K562 (cell line): ENCODE data around the gene OR5AU1. TPM values are rescaled to one million over a fixed set of nuclear protein-coding genes. Genes with fewer than 3 reads are reported as not detected.
A peak's percentile ranks its signal among the peaks of the same experiment; 100 is the strongest.

Experiments
- ATAC-seq: fragments of 200-7000 bp; cut with Tn5 transposase; 3 replicates; pipeline ENCODE4 v1.9.1; 2020; ENCODE audit warnings: moderate library complexity
- BruUV-seq: library from RNA; stranded (reverse); fragments of 400-500 nt; replicated peaks from 2 replicates; lab custom pipeline; 2021; lab: Mats Ljungman, UMichigan
- CTCF ChIA-PET: fragments of 300-600 bp; formaldehyde crosslinking; extraction: SDS; loops from one replicate; lab custom pipeline; 2021; ENCODE audit warnings: low intra/inter-chr PET ratio; lab: Yijun Ruan, JAX
- POLR2A ChIA-PET: fragments of 300-600, 350-650 bp; sonication (Branson Sonifier 250); formaldehyde crosslinking; extraction: SDS; loops from one replicate; lab custom pipeline; 2021; ENCODE audit warnings: antibody characterized with exemption, inconsistent platforms; lab: Yijun Ruan, JAX
- DNase-seq, 4 experiments: peaks; one replicate each; pipeline versions ENCODE4 v3.0.0 to v3.0.0-alpha.2; 2011 to 2018; ENCODE audit warnings: low spot score in 3 of 4, mixed read lengths in 3 of 4; ENCODE audit errors: extremely low read depth in 1 of 4
- FAIRE-seq: peaks from 2 replicates; lab custom pipeline; 2011; peaks lifted over from hg19 to GRCh38; lab: Jason Lieb, UNC
- H2AFZ ChIP-seq: 2 replicates; pipeline ENCODE4 v1.6.0; 2011; ENCODE audit warnings: low read depth, low read length, control low read depth, inconsistent platforms
- H3K27ac ChIP-seq: fragments of 200-600 bp; 3 replicates; pipeline ENCODE4 v1.8.0; 2011; ENCODE audit warnings: low read depth, mild to moderate bottlenecking, control low read depth, inconsistent platforms, low read length, moderate library complexity, mixed read lengths; ENCODE audit errors: extremely low read depth
- H3K27me3 ChIP-seq, 2 experiments: fragments of 300-600 bp in 1 of 2; 2 replicates in 1 of 2; 3 replicates in 1 of 2; pipeline versions ENCODE4 v1.6.0 to v1.8.0; 2011; ENCODE audit warnings: inconsistent platforms in 2 of 2, low read length in 2 of 2, mild to moderate bottlenecking in 1 of 2, mixed read lengths in 1 of 2, moderate library complexity in 1 of 2; ENCODE audit not compliant: control insufficient read depth in 2 of 2, insufficient read depth in 2 of 2
- H3K36me3 ChIP-seq: fragments of 300-600 bp; 3 replicates; pipeline ENCODE4 v1.8.0; 2011; ENCODE audit warnings: mild to moderate bottlenecking, low read length, inconsistent platforms; ENCODE audit not compliant: control insufficient read depth, insufficient read depth
- H3K4me1 ChIP-seq, 2 experiments: fragments of 200-600 bp in 1 of 2; replicated peaks in 1 of 2; 2 replicates in 1 of 2; 3 replicates in 1 of 2; pipeline versions ENCODE4 v1.5.1 to v1.8.0; 2011; ENCODE audit warnings: inconsistent platforms in 2 of 2, low read length in 2 of 2, mild to moderate bottlenecking in 1 of 2, mixed read lengths in 1 of 2, moderate library complexity in 1 of 2; ENCODE audit not compliant: control insufficient read depth in 2 of 2, insufficient read depth in 2 of 2
- H3K4me2 ChIP-seq: 2 replicates; pipeline ENCODE4 v1.6.1; 2011; ENCODE audit warnings: low read length, control low read depth, inconsistent platforms, mixed read lengths; ENCODE audit not compliant: insufficient read depth
- H3K4me3 ChIP-seq: fragments of 200-600 bp; sonication (generic), shearing (Covaris generic); 2 replicates; pipeline ENCODE4 v1.5.1; 2016; ENCODE audit warnings: control low read depth, inconsistent platforms
- H3K79me2 ChIP-seq: fragments of 200-600 bp; 3 replicates; pipeline ENCODE4 v1.8.0; 2011; ENCODE audit warnings: low read length, inconsistent platforms; ENCODE audit not compliant: control insufficient read depth, insufficient read depth
- H3K9ac ChIP-seq, 2 experiments: 2 replicates each; pipeline versions ENCODE4 v1.6.0 to v1.6.1; 2011; ENCODE audit warnings: low read depth in 2 of 2, low read length in 2 of 2, control low read depth in 1 of 2, inconsistent platforms in 1 of 2, mild to moderate bottlenecking in 1 of 2, mixed read lengths in 1 of 2; ENCODE audit not compliant: insufficient read depth in 1 of 2
- H3K9me1 ChIP-seq: one replicate; pipeline ENCODE4 v1.6.0; 2011; ENCODE audit warnings: inconsistent platforms, mild to moderate bottlenecking, low read length, moderate library complexity; ENCODE audit not compliant: control insufficient read depth, insufficient read depth
- H3K9me3 ChIP-seq: replicated peaks from 2 replicates; pipeline ENCODE4 v1.5.1; 2011; ENCODE audit warnings: low read depth, low read length, inconsistent platforms; ENCODE audit not compliant: control insufficient read depth, insufficient read depth
- H4K20me1 ChIP-seq: replicated peaks from 2 replicates; pipeline ENCODE4 v1.6.1; 2011; ENCODE audit warnings: low read length, inconsistent platforms, mixed read lengths; ENCODE audit not compliant: control insufficient read depth, insufficient read depth
- CREM ChIP-seq: IDR thresholded peaks from 2 replicates; pipeline ENCODE4 v1.6.1; 2014; ENCODE audit warnings: antibody characterized with exemption, low read depth
- HOXB6 ChIP-seq: fragments of 250-450 bp; sonication (Bioruptor Pico); IDR thresholded peaks from 2 replicates; pipeline ENCODE4 v1.5.1; 2022; ENCODE audit warnings: mild to moderate bottlenecking, borderline replicate concordance
- NFATC3 ChIP-seq: fragments of 450-650 bp; IDR thresholded peaks from 2 replicates; pipeline ENCODE4 v1.6.1; 2017; ENCODE audit warnings: mild to moderate bottlenecking
- SMAD4 ChIP-seq: fragments of 250-450 bp; sonication (Bioruptor Pico); conservative IDR thresholded peaks from 2 replicates; pipeline ENCODE4 v1.8.0; 2021; ENCODE audit warnings: inconsistent platforms, mild to moderate bottlenecking, moderate library complexity
- TEAD1 ChIP-seq, 2 experiments: fragments of 450-650 bp in 1 of 2; sonication (generic) in 1 of 2; formaldehyde crosslinking; IDR thresholded peaks; 2 replicates each; pipeline versions ENCODE4 v1.4.0 to v1.8.0; 2020 to 2022; ENCODE audit warnings: mild to moderate bottlenecking in 2 of 2, missing genetic modification reagents in 1 of 2
- ZBTB7A ChIP-seq: IDR thresholded peaks from 2 replicates; pipeline ENCODE4 v1.6.1; 2011; ENCODE audit warnings: low read depth, mild to moderate bottlenecking, low read length, moderate library complexity, borderline replicate concordance; ENCODE audit not compliant: control insufficient read depth
- WGBS: fragments of 100-300 bp; shearing (Covaris generic); methylation state at CpG from one replicate; pipeline ENCODE4 v1.1.6; 2016; ENCODE audit warnings: low coverage, mixed read lengths; ENCODE audit not compliant: insufficient coverage; ENCODE audit errors: missing lambda C conversion rate; 5-methylcytosine and 5-hydroxymethylcytosine counted together
- in situ Hi-C: fragments of 300-500 bp; cut with MboI; formaldehyde crosslinking; loops from 4 replicates; pipeline ENCODE4 v1.15.0; 2018; ENCODE audit warnings: inconsistent platforms, mixed read lengths
- intact Hi-C: fragments of 100-400 bp; cut with micrococcal nuclease; formaldehyde crosslinking; loops from 2 replicates; pipeline ENCODE4 v1.14.2; 2022
- polyA plus RNA-seq, 8 experiments: library from polyadenylated mRNA; depleted of rRNA in 4 of 8; stranded (reverse) in 5 of 8; unstranded in 3 of 8; fragments of >200 nt; fragmentation: Nextera tagmentation in 2 of 8; fragmentation: Illumina TruSeq in 1 of 8; extraction: Ambion mirVana in 2 of 8; extraction: Trizol in 1 of 8; gene quantifications; 2 replicates each; pipeline versions ENCODE4 v1.2.1 to v1.2.3, GENCODE V29; 2011 to 2014; ENCODE audit warnings: inconsistent platforms in 1 of 8, missing spikeins in 1 of 8
- small RNA-seq: library from RNA; depleted of rRNA; stranded (forward); fragments of <200 nt; gene quantifications from one replicate; pipeline ENCODE3, GENCODE V24; 2014
- total RNA-seq, 7 experiments: library from RNA; depleted of rRNA in 6 of 7; stranded (reverse); fragments of >200 nt in 6 of 7; fragmentation: Illumina TruSeq in 2 of 7; extraction: Trizol in 2 of 7; gene quantifications; 2 replicates each; pipeline versions ENCODE4 v1.2.1 to v1.2.3, GENCODE V29; 2011 to 2021; ENCODE audit warnings: low replicate concordance in 1 of 7

OR5AU1 gene
- total and polyA plus RNA-seq, 9 of the 15 experiments (the other 6 are each of a cell fraction or from before 2014, with no cell fraction given): not detected

GRCh38 chr14:21105095-21105494 is 50.8 kb downstream of the OR5AU1 start:
- no peak for DNase-seq
- 86% methylated on average over 6 of the region's 8 CpGs for WGBS
- intact Hi-C loops (no loop called here), in situ Hi-C loops (no loop called here)
- peak overlapping the region; percentile 16; the same call in 1 of the 2 replicates for H2AFZ ChIP-seq
- BruUV-seq: no TSS peak
- H3K27me3 ChIP-seq: no peaks in the 10 kb centered on the region
- H3K36me3 ChIP-seq: no peaks in the 10 kb centered on the region
- no peak overlapping the region for H3K4me3 ChIP-seq
- peak overlapping the region; percentile 96 for H3K27ac ChIP-seq
- FAIRE-seq: no peak
- TF ChIP-seq HOXB6 (CRISPR knock-in tag): no peak
- TF ChIP-seq SMAD4: no peak
- no peak for TF ChIP-seq TEAD1 (CRISPR knock-in tag; IDR thresholded peaks at IDR 0.05)
- TF ChIP-seq CREM: no peak
- TF ChIP-seq ZBTB7A: no peak
- TF ChIP-seq NFATC3: no peak
- H4K20me1 ChIP-seq: no peaks in the 10 kb centered on the region
- H3K9me1 ChIP-seq: no peaks in the 10 kb centered on the region
- H3K4me1 ChIP-seq: peaks cover 46 to 58% of the 10 kb centered on the region in 2 experiments
- H3K9me3 ChIP-seq: no peaks in the 10 kb centered on the region
- peak overlapping the region in 1 of 2 experiments; percentile 92; a peak in 1 of 4 replicates for H3K9ac ChIP-seq
- H3K4me2 ChIP-seq: peak overlapping the region; percentile 87
- ChIA-PET POLR2A (interaction anchor here (0.7 to 1.3 kb wide), 6 partner anchors 14 to 210 kb away, joined by 3 to 8 read pairs (median 3); no protein-coding TSS in a partner anchor), CTCF (interaction anchor here (0.6 to 5.3 kb wide), 4 partner anchors 13 to 91 kb away, joined by 3 to 54 read pairs (median 8); partner anchors contain the start of gene ARHGEF40)
- 0 out of 3 replicates have a peak, but pooled peaks cover 6% of the 10 kb centered on the region for H3K79me2 ChIP-seq
- ATAC-seq: no peak

Small RNA genes within 50 kb of the gene (small RNA-seq; reads per million reads assigned to genes)
- not detected for gene RNU6-252P

Other genes with a start within 250 kb of the OR5AU1 start
Only the 7 nearest of the 14 such genes appear.
- not detected in 2 replicates for gene RNASE13, start 121.3 kb downstream of the OR5AU1 start, total RNA-seq (2014; rRNA removed)
- gene RNASE13, start 121.3 kb downstream of the OR5AU1 start, total RNA-seq (2014; rRNA removed; fragmentation: Illumina TruSeq; extraction: Trizol): not detected in 2 replicates
- not detected in 2 replicates for gene RNASE13, start 121.3 kb downstream of the OR5AU1 start, total RNA-seq (2015; rRNA removed; fragmentation: Illumina TruSeq; extraction: Trizol)
- gene RNASE13, start 121.3 kb downstream of the OR5AU1 start, total RNA-seq (2021): not detected in 2 replicates
- not detected in 2 replicates for gene RNASE13, start 121.3 kb downstream of the OR5AU1 start, polyA plus RNA-seq (2011; rRNA removed)
- not detected in 2 replicates for gene RNASE13, start 121.3 kb downstream of the OR5AU1 start, polyA plus RNA-seq (2014; fragmentation: Illumina TruSeq; extraction: Trizol)
- not detected for gene RNASE13, start 121.3 kb downstream of the OR5AU1 start, polyA plus RNA-seq (2014; fragmentation: Nextera tagmentation; extraction: Ambion mirVana)
- not detected in 2 replicates for gene RNASE13, start 121.3 kb downstream of the OR5AU1 start, polyA plus RNA-seq (2014; rRNA removed)
- not detected in 2 replicates for gene RNASE7, start 113.7 kb downstream of the OR5AU1 start, total RNA-seq (2014; rRNA removed)
- gene RNASE7, start 113.7 kb downstream of the OR5AU1 start, total RNA-seq (2014; rRNA removed; fragmentation: Illumina TruSeq; extraction: Trizol): not detected in 2 replicates
- gene RNASE7, start 113.7 kb downstream of the OR5AU1 start, total RNA-seq (2015; rRNA removed; fragmentation: Illumina TruSeq; extraction: Trizol): not detected in 2 replicates
- not detected in 2 replicates for gene RNASE7, start 113.7 kb downstream of the OR5AU1 start, total RNA-seq (2021)
- gene RNASE7, start 113.7 kb downstream of the OR5AU1 start, polyA plus RNA-seq (2011; rRNA removed): not detected in 2 replicates
- not detected in 2 replicates for gene RNASE7, start 113.7 kb downstream of the OR5AU1 start, polyA plus RNA-seq (2014; fragmentation: Illumina TruSeq; extraction: Trizol)
- gene RNASE7, start 113.7 kb downstream of the OR5AU1 start, polyA plus RNA-seq (2014; fragmentation: Nextera tagmentation; extraction: Ambion mirVana): not detected
- gene RNASE7, start 113.7 kb downstream of the OR5AU1 start, polyA plus RNA-seq (2014; rRNA removed): not detected in 2 replicates
- gene RNASE8, start 98.2 kb downstream of the OR5AU1 start, total RNA-seq (2014; rRNA removed): not detected in 2 replicates
- gene RNASE8, start 98.2 kb downstream of the OR5AU1 start, total RNA-seq (2014; rRNA removed; fragmentation: Illumina TruSeq; extraction: Trizol): not detected in 2 replicates
- gene RNASE8, start 98.2 kb downstream of the OR5AU1 start, total RNA-seq (2015; rRNA removed; fragmentation: Illumina TruSeq; extraction: Trizol): not detected in 2 replicates
- not detected in 2 replicates for gene RNASE8, start 98.2 kb downstream of the OR5AU1 start, total RNA-seq (2021)
- gene RNASE8, start 98.2 kb downstream of the OR5AU1 start, polyA plus RNA-seq (2011; rRNA removed): not detected in 2 replicates
- gene RNASE8, start 98.2 kb downstream of the OR5AU1 start, polyA plus RNA-seq (2014; fragmentation: Illumina TruSeq; extraction: Trizol): not detected in 2 replicates
- gene RNASE8, start 98.2 kb downstream of the OR5AU1 start, polyA plus RNA-seq (2014; fragmentation: Nextera tagmentation; extraction: Ambion mirVana): not detected
- gene RNASE8, start 98.2 kb downstream of the OR5AU1 start, polyA plus RNA-seq (2014; rRNA removed): not detected in 2 replicates
- gene ARHGEF40, start 85.8 kb downstream of the OR5AU1 start, total RNA-seq (2014; rRNA removed): 3.9 and 4.0 TPM in 2 replicates
- 2.3 and 2.9 TPM in 2 replicates for gene ARHGEF40, start 85.8 kb downstream of the OR5AU1 start, total RNA-seq (2014; rRNA removed; fragmentation: Illumina TruSeq; extraction: Trizol)
- 3.3 and 3.7 TPM in 2 replicates for gene ARHGEF40, start 85.8 kb downstream of the OR5AU1 start, total RNA-seq (2015; rRNA removed; fragmentation: Illumina TruSeq; extraction: Trizol)
- gene ARHGEF40, start 85.8 kb downstream of the OR5AU1 start, total RNA-seq (2021): 4.6 and 6.3 TPM in 2 replicates
- 3.8 and 4.0 TPM in 2 replicates for gene ARHGEF40, start 85.8 kb downstream of the OR5AU1 start, polyA plus RNA-seq (2011; rRNA removed)
- gene ARHGEF40, start 85.8 kb downstream of the OR5AU1 start, polyA plus RNA-seq (2014; fragmentation: Illumina TruSeq; extraction: Trizol): 4.6 and 5.0 TPM in 2 replicates
- gene ARHGEF40, start 85.8 kb downstream of the OR5AU1 start, polyA plus RNA-seq (2014; fragmentation: Nextera tagmentation; extraction: Ambion mirVana): under 1 TPM; 0.42 to 0.55 TPM
- 4.6 and 4.7 TPM in 2 replicates for gene ARHGEF40, start 85.8 kb downstream of the OR5AU1 start, polyA plus RNA-seq (2014; rRNA removed)
- 3.7 and 6.4 TPM in 2 replicates for gene ZNF219, start 57.4 kb downstream of the OR5AU1 start, total RNA-seq (2014; rRNA removed)
- 2.2 and 2.6 TPM in 2 replicates for gene ZNF219, start 57.4 kb downstream of the OR5AU1 start, total RNA-seq (2014; rRNA removed; fragmentation: Illumina TruSeq; extraction: Trizol)
- gene ZNF219, start 57.4 kb downstream of the OR5AU1 start, total RNA-seq (2015; rRNA removed; fragmentation: Illumina TruSeq; extraction: Trizol): 4.1 and 4.3 TPM in 2 replicates
- 9.3 and 10.6 TPM in 2 replicates for gene ZNF219, start 57.4 kb downstream of the OR5AU1 start, total RNA-seq (2021)
- 1.9 and 2.8 TPM in 2 replicates for gene ZNF219, start 57.4 kb downstream of the OR5AU1 start, polyA plus RNA-seq (2011; rRNA removed)
- 2.6 and 3.1 TPM in 2 replicates for gene ZNF219, start 57.4 kb downstream of the OR5AU1 start, polyA plus RNA-seq (2014; fragmentation: Illumina TruSeq; extraction: Trizol)
- under 1 TPM; 0.29 to 0.53 TPM for gene ZNF219, start 57.4 kb downstream of the OR5AU1 start, polyA plus RNA-seq (2014; fragmentation: Nextera tagmentation; extraction: Ambion mirVana)
- 7.7 and 7.8 TPM in 2 replicates for gene ZNF219, start 57.4 kb downstream of the OR5AU1 start, polyA plus RNA-seq (2014; rRNA removed)
- 0.24 and 0.27 TPM in 2 replicates for gene TMEM253, start 55.0 kb downstream of the OR5AU1 start, total RNA-seq (2014; rRNA removed)
- 0.11 and 0.13 TPM in 2 replicates for gene TMEM253, start 55.0 kb downstream of the OR5AU1 start, total RNA-seq (2014; rRNA removed; fragmentation: Illumina TruSeq; extraction: Trizol)
- gene TMEM253, start 55.0 kb downstream of the OR5AU1 start, total RNA-seq (2015; rRNA removed; fragmentation: Illumina TruSeq; extraction: Trizol): not detected in 2 replicates
- 0.18 and 0.20 TPM in 2 replicates for gene TMEM253, start 55.0 kb downstream of the OR5AU1 start, total RNA-seq (2021)
- 0.07 TPM in 1 of 2 replicates, not detected in the other for gene TMEM253, start 55.0 kb downstream of the OR5AU1 start, polyA plus RNA-seq (2011; rRNA removed)
- gene TMEM253, start 55.0 kb downstream of the OR5AU1 start, polyA plus RNA-seq (2014; fragmentation: Illumina TruSeq; extraction: Trizol): 0.21 and 0.45 TPM in 2 replicates
- under 1 TPM; 0.25 to 0.61 TPM for gene TMEM253, start 55.0 kb downstream of the OR5AU1 start, polyA plus RNA-seq (2014; fragmentation: Nextera tagmentation; extraction: Ambion mirVana)
- gene TMEM253, start 55.0 kb downstream of the OR5AU1 start, polyA plus RNA-seq (2014; rRNA removed): 0.23 TPM in 1 of 2 replicates, not detected in the other
- gene HNRNPC, start 113.4 kb upstream of the OR5AU1 start, total RNA-seq (2014; rRNA removed): 957 and 1,143 TPM in 2 replicates
- 1,233 and 1,451 TPM in 2 replicates for gene HNRNPC, start 113.4 kb upstream of the OR5AU1 start, total RNA-seq (2014; rRNA removed; fragmentation: Illumina TruSeq; extraction: Trizol)
- 1,173 and 1,191 TPM in 2 replicates for gene HNRNPC, start 113.4 kb upstream of the OR5AU1 start, total RNA-seq (2015; rRNA removed; fragmentation: Illumina TruSeq; extraction: Trizol)
- gene HNRNPC, start 113.4 kb upstream of the OR5AU1 start, total RNA-seq (2021): 795 and 814 TPM in 2 replicates
- gene HNRNPC, start 113.4 kb upstream of the OR5AU1 start, polyA plus RNA-seq (2011; rRNA removed): 1,168 and 1,525 TPM in 2 replicates
- 1,403 and 1,557 TPM in 2 replicates for gene HNRNPC, start 113.4 kb upstream of the OR5AU1 start, polyA plus RNA-seq (2014; fragmentation: Illumina TruSeq; extraction: Trizol)
- 1,000 to 10,000 TPM in 1 of 2 experiments, 100 to 1,000 TPM in 1; 679 to 1,238 TPM for gene HNRNPC, start 113.4 kb upstream of the OR5AU1 start, polyA plus RNA-seq (2014; fragmentation: Nextera tagmentation; extraction: Ambion mirVana)
- 1,109 and 1,156 TPM in 2 replicates for gene HNRNPC, start 113.4 kb upstream of the OR5AU1 start, polyA plus RNA-seq (2014; rRNA removed)